ENCODE measurements around the gene FANCG.

DNA sequence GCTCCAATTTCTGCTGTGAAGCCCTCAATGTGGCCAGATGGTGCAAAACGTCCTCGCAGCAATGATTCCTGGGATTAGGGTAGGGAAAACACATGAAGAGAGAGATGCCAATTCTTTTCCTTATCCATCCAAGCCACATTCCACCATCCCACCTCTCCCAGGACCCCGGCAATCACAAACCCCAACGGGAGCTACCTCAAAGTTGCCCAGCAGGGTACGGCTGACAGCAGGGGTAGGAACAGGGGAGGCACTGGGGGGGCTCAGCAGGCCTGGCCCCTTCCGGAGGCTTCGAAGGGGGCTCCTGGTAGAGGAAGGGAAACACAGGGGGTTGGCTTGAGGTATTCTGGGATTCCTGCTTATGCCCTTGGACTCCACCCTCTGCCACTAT lies 26.6 kb upstream of the FANCG start:
- no peak for TF ChIP-seq TCF7L2 (IDR thresholded peaks at IDR 0.05; ENCODE audit: low read depth, low read length)
- TF ChIP-seq CTCF (IDR thresholded peaks at IDR 0.05), result no peak
- TF ChIP-seq, protein P1, sequence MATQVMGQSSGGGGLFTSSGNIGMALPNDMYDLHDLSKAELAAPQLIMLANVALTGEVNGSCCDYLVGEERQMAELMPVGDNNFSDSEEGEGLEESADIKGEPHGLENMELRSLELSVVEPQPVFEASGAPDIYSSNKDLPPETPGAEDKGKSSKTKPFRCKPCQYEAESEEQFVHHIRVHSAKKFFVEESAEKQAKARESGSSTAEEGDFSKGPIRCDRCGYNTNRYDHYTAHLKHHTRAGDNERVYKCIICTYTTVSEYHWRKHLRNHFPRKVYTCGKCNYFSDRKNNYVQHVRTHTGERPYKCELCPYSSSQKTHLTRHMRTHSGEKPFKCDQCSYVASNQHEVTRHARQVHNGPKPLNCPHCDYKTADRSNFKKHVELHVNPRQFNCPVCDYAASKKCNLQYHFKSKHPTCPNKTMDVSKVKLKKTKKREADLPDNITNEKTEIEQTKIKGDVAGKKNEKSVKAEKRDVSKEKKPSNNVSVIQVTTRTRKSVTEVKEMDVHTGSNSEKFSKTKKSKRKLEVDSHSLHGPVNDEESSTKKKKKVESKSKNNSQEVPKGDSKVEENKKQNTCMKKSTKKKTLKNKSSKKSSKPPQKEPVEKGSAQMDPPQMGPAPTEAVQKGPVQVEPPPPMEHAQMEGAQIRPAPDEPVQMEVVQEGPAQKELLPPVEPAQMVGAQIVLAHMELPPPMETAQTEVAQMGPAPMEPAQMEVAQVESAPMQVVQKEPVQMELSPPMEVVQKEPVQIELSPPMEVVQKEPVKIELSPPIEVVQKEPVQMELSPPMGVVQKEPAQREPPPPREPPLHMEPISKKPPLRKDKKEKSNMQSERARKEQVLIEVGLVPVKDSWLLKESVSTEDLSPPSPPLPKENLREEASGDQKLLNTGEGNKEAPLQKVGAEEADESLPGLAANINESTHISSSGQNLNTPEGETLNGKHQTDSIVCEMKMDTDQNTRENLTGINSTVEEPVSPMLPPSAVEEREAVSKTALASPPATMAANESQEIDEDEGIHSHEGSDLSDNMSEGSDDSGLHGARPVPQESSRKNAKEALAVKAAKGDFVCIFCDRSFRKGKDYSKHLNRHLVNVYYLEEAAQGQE (IDR thresholded peaks at IDR 0.05; ENCODE audit: insufficient read depth in 1 of 2, low read depth in 2 of 2, low read length in 1 of 2), result no peak
- TF ChIP-seq POLR2AphosphoS5 (IDR thresholded peaks at IDR 0.05; ENCODE audit: low read depth, low read length), result no peak
- no peak for TF ChIP-seq SIN3A (IDR thresholded peaks at IDR 0.05; ENCODE audit: borderline replicate concordance, insufficient read depth, low read depth, low read length)

Measured in Panc1 (cell line).